DMS153 treated with DMSO at 0.1 percent for 48 hours (cell line): ENCODE results near the gene SLC39A11.

Experiments
- DNase-seq: peaks from one replicate; lab custom pipeline; 2025; ENCODE audit not compliant: unreplicated experiment; lab: John Stamatoyannopoulos, UW

The SLC39A11 gene

GRCh38 chr17:72609501-72609900 is 483.0 kb downstream of the SLC39A11 start:
- no peak for DNase-seq

GRCh38 chr17:72608436-72608835 is 484.1 kb downstream of the SLC39A11 start:
- DNase-seq: no peak

- DNase-seq: no peak
Measured at GRCh38 chr17:72606656-72607055, 485.8 kb downstream of the SLC39A11 start.

GRCh38 chr17:72605543-72605942 is 486.9 kb downstream of the SLC39A11 start:
- no peak for DNase-seq

DNA sequence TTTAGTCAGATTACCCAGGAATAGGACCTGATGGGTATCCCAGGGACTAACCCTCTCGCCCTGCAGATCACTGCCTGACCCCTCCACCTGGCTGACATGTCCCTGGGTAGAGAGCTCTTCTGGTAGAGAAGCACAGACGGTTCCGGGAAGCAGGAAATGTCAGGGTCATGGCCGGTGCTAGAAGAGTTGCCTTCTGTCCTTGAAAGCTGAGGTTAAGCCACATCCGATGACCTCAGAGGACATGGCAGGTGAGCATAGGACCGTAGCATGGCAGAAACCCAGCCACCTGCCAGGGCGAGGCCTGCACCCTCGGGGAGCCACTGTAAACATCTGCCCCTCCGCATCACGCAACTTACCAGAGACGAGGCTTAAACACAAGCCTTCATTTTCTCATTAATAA is 488.0 kb downstream of the SLC39A11 start:
- DNase-seq: peak; percentile 68

DNA sequence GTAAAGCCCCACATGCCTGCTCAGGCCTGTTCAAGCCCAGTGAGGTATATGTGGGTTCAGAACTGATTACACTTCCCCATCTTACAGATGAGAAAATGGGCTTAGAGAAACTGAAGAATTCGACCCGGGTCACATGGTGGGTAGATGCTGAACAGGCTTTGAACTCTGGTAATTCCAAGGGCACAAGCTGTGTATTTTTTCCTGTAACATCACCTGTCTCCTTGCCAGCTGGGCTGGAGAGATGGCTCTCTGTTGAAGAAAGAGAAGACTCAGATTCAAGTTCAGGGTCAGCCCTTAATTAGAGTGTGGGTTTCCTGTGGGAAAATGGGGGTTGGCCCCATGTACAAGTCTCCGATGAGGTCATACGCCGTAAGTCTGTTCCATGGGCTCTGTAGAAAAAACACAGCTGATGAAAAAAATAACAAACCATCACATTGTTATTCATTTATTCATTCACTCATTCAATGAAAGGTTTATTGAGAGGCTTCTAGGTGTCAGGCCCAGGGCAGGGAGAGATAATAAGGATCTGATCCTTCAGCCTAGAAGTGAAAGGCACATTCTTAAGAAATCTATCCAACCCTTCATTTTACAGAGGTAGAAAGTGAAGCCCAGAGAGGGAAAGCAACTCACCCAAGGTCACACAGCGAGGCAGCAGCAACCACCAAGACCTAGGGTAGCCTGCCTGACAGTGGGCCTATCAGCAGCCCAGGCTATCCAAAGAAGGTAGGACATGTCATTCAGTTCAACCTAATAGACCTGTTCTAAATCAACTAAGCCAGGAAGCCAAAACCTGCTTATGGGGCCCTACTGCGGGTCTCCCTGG is 488.9 kb downstream of the SLC39A11 start:
- DNase-seq: no peak

DNA sequence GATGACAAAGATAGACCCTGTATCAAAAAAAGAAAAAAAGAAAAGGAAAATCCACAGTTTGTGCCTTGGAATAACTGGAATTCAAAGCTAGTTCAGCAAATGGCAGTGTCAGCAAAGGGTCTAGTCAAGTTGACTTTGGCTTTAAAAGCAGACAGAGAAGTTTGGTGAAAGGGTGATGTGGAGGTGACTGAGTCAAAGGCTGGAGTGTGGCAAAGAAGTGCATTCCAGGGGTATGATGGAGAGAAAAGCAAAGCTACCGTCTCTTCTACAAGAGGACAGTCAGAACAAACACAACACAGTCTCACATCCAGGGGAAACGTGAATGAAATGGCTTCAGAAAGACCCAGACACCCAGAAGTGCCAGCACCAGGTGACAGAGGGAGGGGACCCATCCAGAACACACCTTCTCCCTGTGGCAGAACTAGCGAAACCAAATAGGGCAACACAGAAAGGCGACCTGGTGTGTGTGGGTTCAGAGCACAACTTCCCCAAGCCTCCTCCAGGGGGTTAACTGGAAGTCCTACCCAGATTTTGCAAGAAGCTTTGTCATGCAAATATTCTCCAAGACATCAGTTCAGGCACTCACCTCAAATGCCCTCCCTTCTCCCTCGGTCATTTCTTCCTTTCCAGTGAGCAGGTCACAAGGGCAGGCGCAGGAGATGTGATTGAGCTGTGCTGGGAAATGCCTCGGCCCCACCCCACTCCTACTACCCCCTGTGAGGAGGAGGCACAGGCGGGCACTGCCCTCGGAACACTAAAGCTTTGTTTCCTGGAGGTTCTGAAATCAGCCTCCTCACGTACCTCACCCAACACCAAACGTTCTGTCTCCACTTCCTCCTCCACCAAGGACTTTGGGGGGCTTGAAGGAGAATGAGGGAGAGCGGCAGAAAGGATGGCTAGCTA is 489.7 kb downstream of the SLC39A11 start:
- no peak for DNase-seq

DNA sequence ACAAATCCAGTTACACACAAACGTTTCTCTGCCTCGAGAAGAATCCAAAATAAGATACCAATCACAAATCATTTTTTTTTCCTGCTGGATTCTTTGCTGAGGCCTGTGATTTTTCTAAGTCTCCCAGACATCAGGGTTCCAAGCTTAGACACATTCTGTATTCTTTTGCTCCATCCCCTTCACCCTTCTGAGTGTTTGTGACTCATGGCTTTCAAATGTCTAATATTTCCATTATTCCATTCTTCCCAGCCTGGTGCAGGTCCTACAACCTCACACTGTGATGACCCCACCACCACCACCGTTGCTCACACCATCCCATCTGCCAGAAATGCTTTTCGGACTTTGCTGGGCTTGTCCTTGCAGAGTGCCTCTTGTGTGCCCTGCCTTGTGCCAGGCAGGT is 491.6 kb downstream of the SLC39A11 start:
- DNase-seq: no peak

DNA sequence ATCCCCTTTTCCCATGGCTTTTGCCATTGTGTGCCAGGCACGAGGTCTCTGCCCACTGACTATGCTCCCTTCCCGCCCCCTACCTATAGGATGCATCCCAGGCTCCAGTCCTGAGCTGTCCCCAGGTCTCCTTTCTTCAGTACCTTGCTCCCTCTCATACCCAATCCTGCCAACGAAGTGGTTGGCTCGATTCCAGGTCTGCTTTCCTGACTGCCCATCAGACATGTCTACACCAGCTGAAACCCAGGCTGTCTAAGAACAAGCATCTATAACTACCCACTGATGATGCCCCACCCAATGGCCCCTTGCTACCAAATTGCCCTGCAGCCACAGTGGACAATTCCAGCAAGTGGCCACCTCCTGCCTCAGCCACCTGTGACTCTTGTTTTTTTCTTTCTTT is 492.6 kb downstream of the SLC39A11 start:
- DNase-seq: no peak

DNA sequence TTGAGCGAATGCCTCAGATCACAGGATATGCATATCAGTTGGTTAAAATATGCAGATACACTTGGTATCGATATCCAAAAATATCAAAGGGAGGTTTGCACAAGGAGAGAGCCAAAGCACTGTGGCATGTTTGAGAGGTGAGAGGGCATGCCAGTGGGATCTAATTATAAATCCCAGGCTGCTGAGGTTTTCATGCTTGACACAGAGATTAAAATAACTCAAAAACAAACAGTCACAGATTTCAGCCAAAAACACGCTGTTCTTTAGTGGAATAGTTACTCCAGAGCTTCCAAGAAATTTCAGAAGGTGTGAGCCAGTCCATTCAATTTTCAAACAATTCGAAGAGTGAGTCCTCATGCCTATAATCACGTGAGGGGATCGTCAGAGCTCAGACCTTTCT is 493.8 kb downstream of the SLC39A11 start:
- DNase-seq: no peak

GRCh38 chr17:72597354-72598087 is 495.0 kb downstream of the SLC39A11 start:
- DNase-seq: no peak
